Measurements from ENCODE around the gene STX16. TPM values are rescaled to one million over a fixed set of nuclear protein-coding genes. Genes with fewer than 3 reads are reported as not detected.

Gene STX16
- total RNA-seq, 1 donor from 2014 or later, result 19.1 TPM

DNA sequence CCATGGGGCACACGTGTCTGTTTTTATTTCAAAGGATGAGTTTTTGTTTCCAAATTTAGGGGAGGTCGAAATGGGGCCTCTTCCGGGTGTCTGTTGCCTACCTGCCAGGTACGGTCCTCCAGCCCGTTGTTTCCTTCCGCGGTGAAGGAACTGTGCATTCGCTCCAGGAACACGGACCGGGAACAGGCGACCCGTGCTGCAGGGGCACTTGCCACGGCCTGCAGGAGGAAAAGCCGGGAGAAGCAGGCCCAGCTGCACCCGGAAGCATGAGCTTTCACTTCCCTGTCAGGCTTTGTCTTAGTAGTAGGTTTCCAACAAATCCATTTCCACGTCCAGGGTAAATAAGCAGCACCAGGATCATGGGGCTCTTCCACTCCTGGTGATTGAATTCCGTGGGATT lies 24.6 kb downstream of the STX16 start:
- DNase-seq (ENCODE audit: low read depth in 2 of 2), result no peak

- no peak for DNase-seq (ENCODE audit: low read depth in 2 of 2)
Observed at GRCh38 chr20:58676161-58676560, 25.1 kb downstream of the STX16 start.

GRCh38 chr20:58677079-58677604 lies 26.1 kb downstream of the STX16 start:
- DNase-seq (ENCODE audit: low read depth in 2 of 2), result no peak

DNA sequence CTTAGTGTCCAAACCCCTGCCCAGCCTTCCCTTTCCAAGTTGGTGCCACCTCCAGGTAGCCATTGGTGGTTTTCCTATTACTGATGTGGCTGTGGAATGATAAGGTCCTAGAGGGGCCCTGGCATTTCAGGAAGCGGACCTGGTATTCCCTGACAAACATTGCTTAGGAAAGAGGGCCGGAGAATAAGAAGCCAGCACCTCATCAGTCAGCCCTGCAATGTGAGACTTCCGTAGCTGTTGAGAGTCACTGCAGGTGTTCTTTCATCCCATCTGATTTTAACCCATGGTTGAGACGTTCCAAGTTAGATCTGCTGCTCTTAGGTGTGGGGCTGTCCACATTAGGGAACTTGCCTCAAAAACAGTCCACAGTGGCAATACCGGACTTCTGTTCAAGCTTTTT lies 26.7 kb downstream of the STX16 start:
- no peak for DNase-seq (ENCODE audit: low read depth in 2 of 2)

DNA sequence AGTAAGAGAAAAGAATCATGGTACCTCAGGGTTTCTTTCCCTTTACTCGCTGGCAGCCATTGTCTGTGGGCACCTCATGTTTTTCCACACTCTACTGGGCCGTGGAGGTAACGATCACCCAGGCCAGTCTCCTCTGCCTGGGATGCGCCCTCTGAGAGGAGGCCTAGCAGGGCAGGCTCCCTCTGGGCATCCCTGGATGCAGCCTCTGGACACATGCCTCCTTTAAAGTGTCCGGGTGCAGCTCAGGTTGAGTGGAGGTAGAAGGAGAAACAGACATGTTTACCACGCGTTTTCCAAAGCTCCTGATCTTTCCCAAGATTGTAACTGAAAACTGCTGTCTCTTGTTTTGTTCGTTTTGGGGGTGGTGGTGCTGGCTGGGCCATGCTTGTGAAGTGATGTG lies 27.7 kb downstream of the STX16 start:
- DNase-seq (ENCODE audit: low read depth in 2 of 2), result no peak

GRCh38 chr20:58682656-58683531 lies 31.8 kb downstream of the STX16 start:
- DNase-seq (ENCODE audit: low read depth in 2 of 2), result no peak

- DNase-seq (ENCODE audit: low read depth in 2 of 2), result no peak
Observed at GRCh38 chr20:58684291-58684690, 33.2 kb downstream of the STX16 start.

DNA sequence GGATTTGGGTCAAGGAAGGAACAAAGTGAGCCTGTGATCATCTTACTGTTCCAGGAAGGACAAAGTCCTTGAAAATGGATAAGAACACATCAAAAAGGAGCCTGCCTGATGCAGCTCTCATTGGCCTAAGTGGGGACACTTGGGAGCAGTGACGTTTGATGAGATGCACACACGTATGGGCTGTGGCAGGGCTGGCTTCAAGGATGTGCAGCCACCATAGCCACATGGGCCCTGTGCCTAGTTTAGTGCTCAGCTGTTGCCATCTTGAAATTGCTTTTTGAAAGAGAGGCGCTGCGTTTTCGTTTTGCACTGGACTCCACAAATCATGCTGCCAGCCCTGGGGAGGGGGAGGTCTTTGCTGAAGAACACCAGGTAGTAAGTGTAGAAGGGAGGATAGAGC lies 34.9 kb downstream of the STX16 start:
- no peak for DNase-seq (ENCODE audit: low read depth in 2 of 2)

DNA sequence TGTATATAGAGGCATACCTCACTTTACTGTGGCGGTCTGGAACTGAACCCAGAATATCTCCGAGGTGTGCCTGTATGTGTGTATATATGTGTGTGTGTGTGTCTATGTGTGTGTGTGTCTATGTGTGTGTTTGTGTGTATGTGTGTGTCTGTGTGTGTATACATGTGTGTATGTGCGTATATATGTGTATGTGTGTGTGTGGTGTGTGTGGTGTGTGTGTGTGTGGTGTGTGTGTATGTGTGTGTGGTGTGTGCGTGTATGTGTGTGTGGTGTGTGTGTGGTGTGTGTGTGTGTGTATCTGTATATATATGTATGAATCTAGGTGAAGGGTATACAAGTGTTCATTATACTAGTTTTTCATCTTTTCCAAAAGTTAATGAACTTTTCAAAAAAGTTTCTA lies 37.3 kb downstream of the STX16 start:
- DNase-seq (ENCODE audit: low read depth in 2 of 2), result no peak

DNA sequence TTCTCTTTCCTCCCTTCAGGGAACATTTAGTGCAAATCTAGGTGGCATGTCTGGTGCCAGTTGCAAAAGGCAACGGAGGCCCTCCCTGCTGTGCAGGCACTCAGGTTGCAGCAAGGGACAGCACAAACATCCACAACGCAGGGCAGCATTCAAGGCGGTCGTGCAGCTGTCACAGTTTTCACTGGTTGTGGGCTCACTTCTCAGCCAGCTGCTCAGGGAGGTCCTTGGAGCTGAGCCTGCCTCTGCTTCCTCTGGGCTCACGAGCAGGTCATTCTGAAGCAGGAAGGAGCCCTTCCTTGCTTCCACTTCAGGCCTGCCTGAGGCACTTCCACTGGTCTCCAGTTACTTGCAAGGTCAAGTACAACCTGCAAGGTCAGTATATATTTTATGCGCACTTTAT lies 37.8 kb downstream of the STX16 start:
- peak in 1 of 2 donors; percentile 28 for DNase-seq (ENCODE audit: low read depth in 2 of 2)

DNA sequence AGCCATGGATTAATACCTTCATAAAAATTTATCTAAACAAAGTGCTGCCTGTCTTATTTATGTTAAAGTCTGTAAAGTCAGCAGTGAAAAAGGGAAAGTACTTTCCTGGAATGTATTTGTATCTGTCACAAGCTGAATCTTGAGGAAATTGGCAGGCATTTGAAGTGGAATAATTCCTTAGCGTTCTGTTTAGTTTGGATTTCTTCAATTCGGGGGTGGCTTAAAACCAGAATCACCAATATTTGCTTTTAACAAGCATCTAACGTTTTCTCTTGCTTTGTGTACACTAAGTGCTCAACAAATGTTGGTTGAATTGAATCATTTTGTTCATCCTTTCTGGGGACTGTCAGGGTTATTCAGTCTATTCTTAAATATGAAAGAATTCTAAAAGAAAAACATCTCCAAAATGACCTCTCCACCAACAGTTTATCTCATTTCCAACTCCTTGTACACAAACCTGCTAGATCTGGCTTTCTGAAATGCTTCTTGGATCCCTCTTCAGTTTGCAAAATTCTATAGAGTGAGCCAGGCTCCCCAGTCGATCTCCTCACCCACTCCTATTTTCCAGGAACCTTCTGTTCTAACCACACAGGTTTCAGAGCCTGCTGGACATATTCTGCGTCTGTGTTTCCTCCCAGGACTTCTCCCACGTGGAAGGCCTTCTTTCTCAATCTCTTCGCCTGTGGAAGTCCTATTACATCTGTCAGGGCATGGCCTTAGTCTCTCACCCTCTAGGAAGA lies 39.5 kb downstream of the STX16 start:
- no peak for DNase-seq (ENCODE audit: low read depth in 2 of 2)

- no peak for DNase-seq (ENCODE audit: low read depth in 2 of 2)
Observed at GRCh38 chr20:58691773-58692578, 40.9 kb downstream of the STX16 start.

DNA sequence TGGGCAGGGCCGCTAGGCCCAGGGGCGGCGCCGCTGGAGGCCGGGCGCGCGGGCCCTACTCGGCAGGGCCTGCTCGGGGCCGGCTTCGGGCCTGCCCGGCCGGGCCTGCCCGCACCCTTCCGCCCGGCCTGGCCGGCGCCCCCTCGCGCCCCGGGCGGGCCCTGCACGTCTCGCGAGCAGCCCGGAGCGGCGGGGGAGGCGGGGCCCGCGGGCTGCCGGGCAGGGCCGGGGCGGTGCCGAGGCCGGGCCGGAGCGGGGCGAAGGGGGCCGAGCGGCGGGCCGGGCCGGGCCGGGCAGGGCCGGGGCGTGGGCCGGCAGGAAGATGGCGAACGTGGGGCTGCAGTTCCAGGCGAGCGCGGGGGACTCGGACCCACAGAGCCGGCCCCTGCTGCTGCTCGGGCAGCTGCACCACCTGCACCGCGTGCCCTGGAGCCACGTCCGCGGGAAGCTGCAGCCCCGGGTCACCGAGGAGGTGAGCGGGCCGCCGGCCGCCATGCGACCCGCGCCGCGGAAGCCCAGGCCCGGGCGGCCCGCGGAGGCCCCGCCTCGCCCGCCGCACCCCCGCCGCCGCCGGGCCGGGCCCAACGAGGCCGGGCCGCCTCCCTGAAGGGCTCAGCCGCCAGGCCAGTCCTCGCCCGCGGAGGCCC lies 41.6 kb downstream of the STX16 start, which contains the start of gene NPEPL1:
TSS of gene NPEPL1 (plus strand) at position 222 of the 647 bp plus-strand sequence. CDS start at position 323, 101 bp downstream.
- DNase-seq (ENCODE audit: low read depth in 2 of 2), result peak; percentile 40 to 79

DNA sequence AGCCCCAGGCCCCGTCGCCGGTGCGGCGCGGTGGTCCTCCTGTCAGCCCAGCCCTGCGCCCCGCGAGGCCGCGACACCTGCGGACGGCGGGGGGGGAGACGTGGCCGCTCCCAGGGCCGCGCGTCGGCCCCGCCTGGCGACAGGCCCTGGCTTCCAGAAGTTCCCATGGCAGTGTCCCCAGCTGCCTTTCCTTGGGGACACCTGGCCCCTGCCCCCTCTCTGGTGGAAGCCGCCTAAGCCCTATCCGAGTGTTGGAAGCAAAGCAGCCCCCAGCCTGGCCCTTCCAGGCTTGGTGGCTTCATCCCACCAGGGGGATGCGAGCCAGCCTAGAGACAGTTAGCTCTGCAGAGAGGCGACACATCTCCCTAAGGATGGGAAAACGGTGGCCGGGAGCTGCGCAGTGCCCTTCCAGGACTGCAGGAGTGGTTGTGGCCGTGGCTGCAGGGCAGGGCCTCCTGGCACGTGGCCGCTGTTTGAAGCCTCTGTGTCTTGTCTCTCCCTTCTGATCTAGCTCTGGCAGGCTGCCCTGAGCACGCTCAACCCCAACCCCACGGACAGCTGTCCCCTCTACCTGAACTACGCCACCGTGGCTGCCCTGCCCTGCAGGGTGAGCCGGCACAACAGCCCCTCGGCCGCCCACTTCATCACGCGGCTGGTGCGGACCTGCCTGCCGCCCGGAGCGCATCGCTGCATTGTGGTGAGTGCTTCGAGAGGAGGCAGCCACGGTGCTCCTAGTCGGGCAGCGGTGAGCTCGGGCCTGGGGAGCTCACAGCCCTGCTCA lies 42.3 kb downstream of the STX16 start:
- DNase-seq (ENCODE audit: low read depth in 2 of 2), result peak in 1 of 2 donors; percentile 21

DNA sequence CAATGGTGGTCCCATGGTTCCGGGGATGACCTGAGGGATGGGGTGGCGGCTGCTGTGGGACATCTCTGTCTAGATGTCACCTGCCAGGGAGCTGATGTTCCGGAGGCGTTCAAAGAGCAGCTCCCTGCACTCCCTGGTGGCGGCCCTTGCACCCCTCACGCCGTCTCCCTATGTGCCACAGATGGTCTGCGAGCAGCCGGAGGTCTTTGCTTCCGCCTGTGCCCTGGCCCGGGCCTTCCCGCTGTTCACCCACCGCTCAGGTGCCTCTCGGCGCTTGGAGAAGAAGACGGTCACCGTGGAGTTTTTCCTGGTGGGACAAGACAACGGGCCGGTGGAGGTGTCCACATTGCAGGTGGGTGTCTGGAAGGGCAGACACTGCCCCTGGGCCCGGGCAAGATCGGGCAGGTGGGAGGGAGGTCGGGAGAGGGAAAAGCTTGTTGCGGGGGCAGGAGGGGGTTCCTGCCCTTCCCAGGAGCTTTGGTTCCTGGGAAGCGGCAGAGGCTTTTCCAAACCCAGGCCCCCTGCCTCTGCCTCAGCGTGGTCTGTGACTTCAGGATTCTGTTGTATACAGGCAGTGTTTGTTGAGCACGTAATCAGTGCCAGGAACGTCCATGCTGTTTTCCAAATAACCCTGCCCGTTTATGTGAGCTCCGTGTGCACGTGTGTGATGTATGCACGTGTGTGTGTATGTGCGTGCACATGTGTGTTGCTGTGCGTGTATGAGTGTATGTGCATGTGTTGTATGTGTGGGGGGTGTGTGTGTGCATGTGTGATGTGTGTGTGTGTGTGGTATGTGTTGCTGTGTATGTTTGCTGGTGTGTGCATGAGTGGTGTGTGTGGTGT lies 43.4 kb downstream of the STX16 start:
- DNase-seq (ENCODE audit: low read depth in 2 of 2), result no peak

- DNase-seq (ENCODE audit: low read depth in 2 of 2), result no peak
Observed at GRCh38 chr20:58695084-58695722, 44.1 kb downstream of the STX16 start.

GRCh38 chr20:58695895-58696375 lies 44.9 kb downstream of the STX16 start:
- DNase-seq (ENCODE audit: low read depth in 2 of 2), result no peak

GRCh38 chr20:58696411-58696961 lies 45.4 kb downstream of the STX16 start:
- DNase-seq (ENCODE audit: low read depth in 2 of 2), result no peak
